Right cardiac atrium (tissue), 5 donors: Measurements from ENCODE around the gene CDC25A. TPM values are rescaled to one million over a fixed set of nuclear protein-coding genes. Genes with fewer than 3 reads are reported as not detected.
A peak's percentile ranks its signal among the peaks of the same experiment; 100 is the strongest.
"Not testable (repeated sequence)": the region's sequence is repeated elsewhere in the genome, so short reads cannot be mapped to it uniquely, and the experiment has no call there.

ENCODE experiments used
- ATAC-seq, 2 donors: fragments of 200-7000 bp; cut with Tn5 transposase; one replicate each; pipeline versions ENCODE4 v1.8.0 to v1.9.1; 2020; ENCODE audit warnings: moderate library complexity in 2 of 2, mild to moderate bottlenecking in 1 of 2
- DNase-seq, 3 donors: peaks; one replicate each; pipeline ENCODE4 v3.0.0-alpha.2; 2020
- H3K27ac ChIP-seq: one replicate; pipeline ENCODE4 v1.5.1; 2013; ENCODE audit warnings: mild to moderate bottlenecking, low read length, control low read depth, moderate library complexity
- H3K27me3 ChIP-seq: one replicate; pipeline ENCODE4 v1.6.1; 2013; ENCODE audit not compliant: control insufficient read depth, insufficient read depth
- H3K4me1 ChIP-seq: one replicate; pipeline ENCODE4 v1.6.1; 2013; ENCODE audit warnings: low read length; ENCODE audit not compliant: control insufficient read depth, insufficient read depth
- H3K4me3 ChIP-seq: one replicate; pipeline ENCODE4 v1.5.1; 2013; ENCODE audit warnings: low read length, control low read depth
- H3K9me3 ChIP-seq: one replicate; pipeline ENCODE4 v1.6.1; 2013; ENCODE audit warnings: low read length; ENCODE audit not compliant: control insufficient read depth
- WGBS: extraction: QIAGEN DNeasy Blood & Tissue Kit; methylation state at CpG from one replicate; pipeline ENCODE4 v1.1.7; 2013; 5-methylcytosine and 5-hydroxymethylcytosine counted together
- intact Hi-C, 4 donors: fragments of 100-400 bp; cut with DNase I; formaldehyde crosslinking; loops; one replicate each; pipeline versions ENCODE4 v1.11.0 to v1.14.0; 2022 to 2023
- polyA plus RNA-seq: library from polyadenylated mRNA; stranded (reverse); fragments of 200-250 nt; gene quantifications from one replicate; pipeline ENCODE4 v1.2.3, GENCODE V29; 2013
- total RNA-seq, 4 donors: library from RNA; stranded (reverse); fragmentation: NEBNext Ultra II Directional; extraction: Animal tissue kit (Norgen Biotek cat#: 25700); gene quantifications; one replicate each; pipeline ENCODE4 v1.2.1, GENCODE V29; 2021
- donor health status: healthy with polysubstance abuse.
- donor health status: DM: no; HTN: yes; CAD: no.
- donor health status: DM: no; HTN: no; CAD: no.
- donor health status: DM: no; HTN: yes; CAD: no; lungs with severe emphysema.
- donor health status: DM: yes; HTN: yes; CAD: no.

CDC25A gene
- total and polyA plus RNA-seq, 5 donors = 0.71 to 1.0 (median 0.86) TPM

GRCh38 chr3:48218537-48218936, 30.3 kb upstream of the CDC25A start:
- Histone ChIP-seq H3K27ac (no peak overlapping the region), H3K4me3 (no peak overlapping the region), H3K4me1 (peaks cover 20% of the 10 kb centered on the region), H3K9me3 (no peaks in the 10 kb centered on the region), H3K27me3 (no peaks in the 10 kb centered on the region)
- intact Hi-C loops = no loop called here
- peak in 1 of 3 donors; percentile 13 for DNase-seq
- ATAC-seq = no peak
- WGBS = 89% methylated on average over 5 of the region's 5 CpGs

GRCh38 chr3:48217449-48217848, 29.2 kb upstream of the CDC25A start:
- H3K27ac ChIP-seq = no peak overlapping the region
- H3K4me1 ChIP-seq = peaks cover 20% of the 10 kb centered on the region
- ATAC-seq (no peak), DNase-seq (peak in 1 of 3 donors; percentile 62)
- H3K27me3 ChIP-seq = no peaks in the 10 kb centered on the region
- 83% methylated on average over 4 of the region's 4 CpGs for WGBS
- intact Hi-C loops = no loop called here
- no peaks in the 10 kb centered on the region for H3K9me3 ChIP-seq
- no peak overlapping the region for H3K4me3 ChIP-seq

GRCh38 chr3:48215876-48216275, 27.7 kb upstream of the CDC25A start:
- Histone ChIP-seq H3K27me3 (no peaks in the 10 kb centered on the region), H3K9me3 (no peaks in the 10 kb centered on the region), H3K27ac (peak overlapping the region; percentile 94), H3K4me3 (no peak overlapping the region), H3K4me1 (peaks cover 20% of the 10 kb centered on the region)
- intact Hi-C loops = no loop called here
- ATAC-seq (peak; percentile 90 to 93), DNase-seq (peak; percentile 78 to 88 (median 81))
- WGBS = 50% methylated on average over 5 of the region's 5 CpGs

- H3K27me3 ChIP-seq = no peaks in the 10 kb centered on the region
- 24% methylated on average over 4 of the region's 4 CpGs for WGBS
- H3K4me3 ChIP-seq = no peak overlapping the region
- H3K9me3 ChIP-seq = no peaks in the 10 kb centered on the region
- ATAC-seq = peak; percentile 81 to 82
- H3K4me1 ChIP-seq = peaks cover 20% of the 10 kb centered on the region
- intact Hi-C loops = no loop called here
- peak overlapping the region; percentile 94 for H3K27ac ChIP-seq
- peak; percentile 63 to 80 (median 68) for DNase-seq
Observed at GRCh38 chr3:48215466-48215865, 27.2 kb upstream of the CDC25A start.

- ATAC-seq (peak; percentile 34 to 45), DNase-seq (peak; percentile 69 to 87 (median 72))
- H3K4me1 ChIP-seq = peaks cover 20% of the 10 kb centered on the region
- no peak overlapping the region for H3K4me3 ChIP-seq
- 56% methylated on average over 3 of the region's 3 CpGs for WGBS
- no peaks in the 10 kb centered on the region for H3K9me3 ChIP-seq
- H3K27ac ChIP-seq = peak overlapping the region; percentile 94
- intact Hi-C loops = no loop called here
- H3K27me3 ChIP-seq = no peaks in the 10 kb centered on the region
Observed at GRCh38 chr3:48215019-48215418, 26.8 kb upstream of the CDC25A start.

GRCh38 chr3:48214225-48214624, 26.0 kb upstream of the CDC25A start:
- intact Hi-C loops = no loop called here
- no peaks in the 10 kb centered on the region for H3K27me3 ChIP-seq
- 86% methylated on average over 3 of the region's 3 CpGs for WGBS
- DNase-seq (peak in 1 of 3 donors; percentile 41), ATAC-seq (no peak)
- H3K27ac ChIP-seq = no peak overlapping the region
- no peaks in the 10 kb centered on the region for H3K9me3 ChIP-seq
- peaks cover 20% of the 10 kb centered on the region for H3K4me1 ChIP-seq
- no peak overlapping the region for H3K4me3 ChIP-seq

GRCh38 chr3:48211776-48212175, 23.6 kb upstream of the CDC25A start:
- intact Hi-C loops, H3K4me3 ChIP-seq, ATAC-seq, H3K27ac ChIP-seq, H3K9me3 ChIP-seq, H3K27me3 ChIP-seq: not testable (repeated sequence)
- H3K4me1 ChIP-seq = peaks cover 15% of the 10 kb centered on the region
- WGBS = 94% methylated on average over 15 of the region's 36 CpGs
- DNase-seq = peak in 2 of 3 donors; percentile 18 to 65

GRCh38 chr3:48210534-48210933, 22.3 kb upstream of the CDC25A start:
- H3K27me3 ChIP-seq, H3K27ac ChIP-seq, ATAC-seq, intact Hi-C loops, H3K9me3 ChIP-seq, H3K4me1 ChIP-seq, H3K4me3 ChIP-seq: not testable (repeated sequence)
- 83% methylated on average over 41 of the region's 48 CpGs for WGBS
- DNase-seq = peak in 1 of 3 donors; percentile 14

- Histone ChIP-seq H3K9me3 (no peaks in the 10 kb centered on the region), H3K4me3 (no peak overlapping the region), H3K27ac (no peak overlapping the region), H3K27me3 (no peaks in the 10 kb centered on the region), H3K4me1 (no peaks in the 10 kb centered on the region)
- intact Hi-C loops = no loop called here
- DNase-seq (peak in 1 of 3 donors; percentile 39), ATAC-seq (peak in 1 of 2 donors; percentile 8)
- 95% methylated on average over 4 of the region's 4 CpGs for WGBS
Observed at GRCh38 chr3:48209445-48209844, 21.2 kb upstream of the CDC25A start.

- peak in 2 of 3 donors; percentile 60 to 77 for DNase-seq
Observed at GRCh38 chr3:48208076-48208475, 19.9 kb upstream of the CDC25A start.

GRCh38 chr3:48202632-48203031, 14.4 kb upstream of the CDC25A start:
- DNase-seq (no peak), ATAC-seq (no peak)
- Histone ChIP-seq H3K9me3 (no peaks in the 10 kb centered on the region), H3K27me3 (no peaks in the 10 kb centered on the region), H3K4me3 (no peak overlapping the region), H3K27ac (no peak overlapping the region), H3K4me1 (no peaks in the 10 kb centered on the region)
- intact Hi-C loops = no loop called here
- WGBS = 75% methylated on average over 6 of the region's 6 CpGs

More at GRCh38 chr3:48208076-48208475, 19.9 kb upstream of the CDC25A start:
- Histone ChIP-seq H3K9me3 (no peaks in the 10 kb centered on the region), H3K27ac (no peak overlapping the region), H3K27me3 (no peaks in the 10 kb centered on the region), H3K4me1 (no peaks in the 10 kb centered on the region), H3K4me3 (no peak overlapping the region)
- intact Hi-C loops = no loop called here
- ATAC-seq = peak; percentile 75 to 84
- WGBS = 51% methylated on average over 3 of the region's 3 CpGs

- no peak overlapping the region for H3K27ac ChIP-seq
- no peak for DNase-seq
- H3K27me3 ChIP-seq = no peaks in the 10 kb centered on the region
- no peaks in the 10 kb centered on the region for H3K4me1 ChIP-seq
- H3K4me3 ChIP-seq = no peak overlapping the region
- intact Hi-C loops = no loop called here
- H3K9me3 ChIP-seq = no peaks in the 10 kb centered on the region
- ATAC-seq = no peak
Observed at GRCh38 chr3:48199117-48199516, 10.9 kb upstream of the CDC25A start.
